ENCODE results near the gene F7.

The F7 gene

GRCh38 chr13:113126265-113127150 is 20.9 kb downstream of the F7 start:
- POLR2A ChIA-PET, result no interaction called here
- TF ChIP-seq LEF1 (IDR thresholded peaks at IDR 0.05; ENCODE audit: borderline replicate concordance) (no peak), BHLHE40 (IDR thresholded peaks at IDR 0.05; ENCODE audit: borderline replicate concordance) (no peak), TARDBP (IDR thresholded peaks at IDR 0.05) (no peak), FOXK2 (IDR thresholded peaks at IDR 0.05) (no peak), ELF4 (IDR thresholded peaks at IDR 0.05) (no peak), SP1 (IDR thresholded peaks at IDR 0.05) (no peak), SUZ12 (IDR thresholded peaks at IDR 0.05) (no peak), L3MBTL2 (conservative IDR thresholded peaks at IDR 0.05) (no peak), FOXA1 (IDR thresholded peaks at IDR 0.05) (no peak), ZNF384 (IDR thresholded peaks at IDR 0.05) (no peak), FOXM1 (IDR thresholded peaks at IDR 0.05; ENCODE audit: borderline replicate concordance) (no peak), HDGF (IDR thresholded peaks at IDR 0.05; ENCODE audit: borderline replicate concordance) (no peak), CTBP1 (IDR thresholded peaks at IDR 0.05; ENCODE audit: borderline replicate concordance) (no peak), NFRKB (IDR thresholded peaks at IDR 0.05) (no peak), ARNT (IDR thresholded peaks at IDR 0.05) (no peak)
- TF ChIP-seq, protein P1, sequence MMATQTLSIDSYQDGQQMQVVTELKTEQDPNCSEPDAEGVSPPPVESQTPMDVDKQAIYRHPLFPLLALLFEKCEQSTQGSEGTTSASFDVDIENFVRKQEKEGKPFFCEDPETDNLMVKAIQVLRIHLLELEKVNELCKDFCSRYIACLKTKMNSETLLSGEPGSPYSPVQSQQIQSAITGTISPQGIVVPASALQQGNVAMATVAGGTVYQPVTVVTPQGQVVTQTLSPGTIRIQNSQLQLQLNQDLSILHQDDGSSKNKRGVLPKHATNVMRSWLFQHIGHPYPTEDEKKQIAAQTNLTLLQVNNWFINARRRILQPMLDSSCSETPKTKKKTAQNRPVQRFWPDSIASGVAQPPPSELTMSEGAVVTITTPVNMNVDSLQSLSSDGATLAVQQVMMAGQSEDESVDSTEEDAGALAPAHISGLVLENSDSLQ (IDR thresholded peaks at IDR 0.05), result no peak
- CTCF ChIA-PET, result no interaction called here
- DNase-seq (ENCODE audit: extremely low spot score), result no peak

DNA sequence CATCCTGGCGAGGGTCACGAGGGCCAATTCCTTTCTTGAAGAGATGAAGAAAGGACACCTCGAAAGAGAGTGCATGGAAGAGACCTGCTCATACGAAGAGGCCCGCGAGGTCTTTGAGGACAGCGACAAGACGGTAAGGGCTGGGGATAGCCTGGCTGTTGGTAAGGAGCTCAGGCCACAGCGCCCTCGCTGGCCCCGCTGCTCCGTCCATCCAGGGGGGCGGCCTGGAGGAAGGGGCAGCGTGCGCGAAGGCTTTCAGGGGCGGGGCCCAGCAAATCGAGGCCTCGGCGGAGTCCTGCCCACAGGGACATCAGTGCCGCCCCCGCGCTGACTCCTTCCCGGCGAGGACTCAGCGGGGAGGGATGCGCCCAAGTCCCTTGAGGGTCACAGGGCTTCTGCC is 23.9 kb downstream of the F7 start:
- DNase-seq (ENCODE audit: extremely low spot score), result no peak
- ChIA-PET POLR2A (no interaction called here), CTCF (no interaction called here)
- no peak for TF ChIP-seq L3MBTL2 (conservative IDR thresholded peaks at IDR 0.05)
- no peak for TF ChIP-seq TARDBP (IDR thresholded peaks at IDR 0.05)
- no peak for TF ChIP-seq SP1 (IDR thresholded peaks at IDR 0.05)
- TF ChIP-seq FOXA1 (IDR thresholded peaks at IDR 0.05), result no peak
- no peak for TF ChIP-seq LEF1 (IDR thresholded peaks at IDR 0.05; ENCODE audit: borderline replicate concordance)
- no peak for TF ChIP-seq NFRKB (IDR thresholded peaks at IDR 0.05)
- TF ChIP-seq SUZ12 (IDR thresholded peaks at IDR 0.05), result no peak
- no peak for TF ChIP-seq HDGF (IDR thresholded peaks at IDR 0.05; ENCODE audit: borderline replicate concordance)
- TF ChIP-seq FOXK2 (IDR thresholded peaks at IDR 0.05), result no peak

- DNase-seq (ENCODE audit: extremely low spot score), result no peak
- ChIA-PET CTCF (no interaction called here), POLR2A (interaction anchor here (0.5 kb wide), 1 partner anchor 413 kb away, joined by 3 read pairs; no protein-coding TSS in a partner anchor)
- no peak for TF ChIP-seq FOXM1 (IDR thresholded peaks at IDR 0.05; ENCODE audit: borderline replicate concordance)
- TF ChIP-seq SUZ12 (IDR thresholded peaks at IDR 0.05), result no peak
- no peak for TF ChIP-seq TARDBP (IDR thresholded peaks at IDR 0.05)
- no peak for TF ChIP-seq FOXA1 (IDR thresholded peaks at IDR 0.05)
- TF ChIP-seq FOXK2 (IDR thresholded peaks at IDR 0.05), result no peak
- TF ChIP-seq ZNF384 (IDR thresholded peaks at IDR 0.05), result no peak
- TF ChIP-seq HDGF (IDR thresholded peaks at IDR 0.05; ENCODE audit: borderline replicate concordance), result no peak
- TF ChIP-seq, protein P1 (IDR thresholded peaks at IDR 0.05), result no peak
- no peak for TF ChIP-seq CTBP1 (IDR thresholded peaks at IDR 0.05; ENCODE audit: borderline replicate concordance)
- TF ChIP-seq BHLHE40 (IDR thresholded peaks at IDR 0.05; ENCODE audit: borderline replicate concordance), result no peak
- TF ChIP-seq ELF4 (IDR thresholded peaks at IDR 0.05), result no peak
- no peak for TF ChIP-seq SP1 (IDR thresholded peaks at IDR 0.05)
- no peak for TF ChIP-seq NFRKB (IDR thresholded peaks at IDR 0.05)
- TF ChIP-seq LEF1 (IDR thresholded peaks at IDR 0.05; ENCODE audit: borderline replicate concordance), result no peak
- no peak for TF ChIP-seq L3MBTL2 (conservative IDR thresholded peaks at IDR 0.05)
- no peak for TF ChIP-seq ARNT (IDR thresholded peaks at IDR 0.05)
Observed at GRCh38 chr13:113129921-113130750, 24.5 kb downstream of the F7 start.

DNA sequence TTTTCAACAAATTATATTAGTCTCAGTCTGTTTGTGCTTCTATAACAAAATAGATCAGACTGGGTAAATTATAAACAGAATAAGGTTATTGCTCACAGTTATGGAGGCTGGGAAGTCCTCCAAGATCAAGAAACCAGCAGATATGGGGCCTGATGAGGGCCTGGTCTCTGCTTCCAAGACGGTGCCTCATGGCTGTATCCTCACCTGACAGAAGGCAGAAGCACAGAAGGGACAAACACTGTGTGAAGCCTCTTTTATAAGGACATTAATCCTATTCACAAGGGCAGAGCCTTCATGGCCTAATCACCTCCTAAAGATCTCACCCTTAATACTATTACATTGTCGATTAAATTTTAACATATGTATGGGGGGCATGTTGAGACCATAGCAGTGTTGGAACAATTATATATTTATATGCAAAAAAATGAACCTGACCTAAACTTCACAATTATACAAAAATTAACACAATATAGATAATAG is 29.7 kb downstream of the F7 start:
- CTCF ChIA-PET, result no interaction called here
- DNase-seq (ENCODE audit: extremely low spot score), result no peak
- POLR2A ChIA-PET, result no interaction called here
- TF ChIP-seq ELF4 (IDR thresholded peaks at IDR 0.05) (no peak), TARDBP (IDR thresholded peaks at IDR 0.05) (no peak), HDGF (IDR thresholded peaks at IDR 0.05; ENCODE audit: borderline replicate concordance) (no peak), ARNT (IDR thresholded peaks at IDR 0.05) (no peak)
- TF ChIP-seq, protein P1 (IDR thresholded peaks at IDR 0.05), result no peak

DNA sequence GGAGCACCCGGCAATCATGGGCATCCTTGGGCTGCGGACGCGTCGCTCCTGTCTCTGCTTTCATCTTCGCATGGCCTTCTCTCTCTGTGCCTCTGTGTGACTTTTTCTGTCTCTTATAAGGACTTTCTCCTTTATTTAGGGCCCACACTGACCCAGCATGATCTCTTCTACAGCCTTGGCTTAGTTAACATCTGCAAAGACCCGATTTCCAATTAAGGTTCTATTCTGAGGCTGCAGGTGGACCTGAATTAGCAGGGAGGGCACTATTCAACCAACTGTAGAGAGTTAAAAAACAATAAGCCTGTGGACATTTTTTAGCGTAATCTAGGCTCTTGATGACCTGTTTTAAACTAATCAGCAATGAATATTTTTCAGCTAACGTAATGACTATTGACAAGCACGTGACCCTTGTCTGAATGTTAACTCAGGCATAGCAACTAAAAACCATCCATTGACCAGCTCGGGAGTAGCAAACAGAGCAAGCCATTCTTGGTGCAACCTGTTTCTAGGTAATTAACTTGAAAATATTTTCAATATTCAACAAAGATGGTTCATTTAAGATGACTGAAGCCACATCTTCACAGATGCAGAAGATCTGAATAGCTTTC is 32.2 kb downstream of the F7 start:
- CTCF ChIA-PET, result no interaction called here
- DNase-seq (ENCODE audit: extremely low spot score), result no peak
- POLR2A ChIA-PET, result no interaction called here
- TF ChIP-seq FOXA1 (IDR thresholded peaks at IDR 0.05) (no peak), TARDBP (IDR thresholded peaks at IDR 0.05) (no peak), NFRKB (IDR thresholded peaks at IDR 0.05) (no peak), BHLHE40 (IDR thresholded peaks at IDR 0.05; ENCODE audit: borderline replicate concordance) (no peak), SUZ12 (IDR thresholded peaks at IDR 0.05) (no peak), HDGF (IDR thresholded peaks at IDR 0.05; ENCODE audit: borderline replicate concordance) (no peak), L3MBTL2 (conservative IDR thresholded peaks at IDR 0.05) (no peak), CTBP1 (IDR thresholded peaks at IDR 0.05; ENCODE audit: borderline replicate concordance) (no peak), ARNT (IDR thresholded peaks at IDR 0.05) (no peak), ELF4 (IDR thresholded peaks at IDR 0.05) (no peak), FOXM1 (IDR thresholded peaks at IDR 0.05; ENCODE audit: borderline replicate concordance) (no peak)
- TF ChIP-seq, protein P1 (IDR thresholded peaks at IDR 0.05), result no peak

All from HEK293T (cell line).